HG02970 (cell line): ENCODE measurements around the gene B4GALT6.

ENCODE experiments used
- ATAC-seq: cut with Tn5 transposase; IDR thresholded peaks from one replicate; pipeline ENCODE4 v1.9.1; 2021; ENCODE audit warnings: mild to moderate bottlenecking, moderate library complexity, moderate number of reproducible peaks; ENCODE audit not compliant: unreplicated experiment, low FRiP score

Gene B4GALT6

GRCh38 chr18:31603315-31603714 is 81.1 kb downstream of the B4GALT6 start:
- ATAC-seq: no peak

- no peak for ATAC-seq
Measured at GRCh38 chr18:31598021-31598805, 86.2 kb downstream of the B4GALT6 start.

- ATAC-seq: no peak
Measured at GRCh38 chr18:31596081-31596872, 88.1 kb downstream of the B4GALT6 start.

GRCh38 chr18:31595121-31595771 is 89.1 kb downstream of the B4GALT6 start:
- no peak for ATAC-seq

- no peak for ATAC-seq
Measured at GRCh38 chr18:31592506-31593157, 91.7 kb downstream of the B4GALT6 start.

GRCh38 chr18:31591628-31592027 is 92.8 kb downstream of the B4GALT6 start, which contains the start of gene TTR:
Gene TTR, plus strand, starts transcription at chr18:31591877. Its CDS starts 26 bp downstream, at chr18:31591903.
- ATAC-seq: no peak

GRCh38 chr18:31591113-31591512 is 93.3 kb downstream of the B4GALT6 start:
- no peak for ATAC-seq

GRCh38 chr18:31590570-31590969 is 93.8 kb downstream of the B4GALT6 start:
- no peak for ATAC-seq

- no peak for ATAC-seq
Measured at GRCh38 chr18:31587529-31587928, 96.9 kb downstream of the B4GALT6 start.

- ATAC-seq: no peak
Measured at GRCh38 chr18:31586616-31587015, 97.8 kb downstream of the B4GALT6 start.

- ATAC-seq: no peak
Measured at GRCh38 chr18:31585991-31586390, 98.4 kb downstream of the B4GALT6 start.

- ATAC-seq: no peak
Measured at GRCh38 chr18:31583185-31583854, 101.1 kb downstream of the B4GALT6 start.

GRCh38 chr18:31581498-31582197 is 102.7 kb downstream of the B4GALT6 start:
- ATAC-seq: no peak

GRCh38 chr18:31579375-31579774 is 105.0 kb downstream of the B4GALT6 start:
- ATAC-seq: no peak

GRCh38 chr18:31578126-31578525 is 106.3 kb downstream of the B4GALT6 start:
- no peak for ATAC-seq

- no peak for ATAC-seq
Measured at GRCh38 chr18:31577195-31577594, 107.2 kb downstream of the B4GALT6 start.

GRCh38 chr18:31576670-31577069 is 107.7 kb downstream of the B4GALT6 start:
- ATAC-seq: no peak

- ATAC-seq: no peak
Measured at GRCh38 chr18:31575515-31576257, 108.7 kb downstream of the B4GALT6 start.

- ATAC-seq: no peak
Measured at GRCh38 chr18:31574359-31574758, 110.0 kb downstream of the B4GALT6 start.
